PC-9 (cell line): Measurements from ENCODE around the gene IGLL5. TPM values are rescaled to one million over a fixed set of nuclear protein-coding genes. Genes with fewer than 3 reads are reported as not detected.

Source experiments
- BruUV-seq: library from RNA; stranded (reverse); fragments of 400-500 nt; replicated peaks from 2 replicates; lab custom pipeline; 2021; lab: Mats Ljungman, UMichigan
- CTCF ChIA-PET: fragments of 300-600 bp; sonication (Branson Sonifier 250); formaldehyde crosslinking; loops from one replicate; lab custom pipeline; 2022; ENCODE audit warnings: antibody characterized with exemption; lab: Charles Lee
- POLR2A ChIA-PET: fragments of 300-600 bp; sonication (Branson Sonifier 250); formaldehyde crosslinking; loops from one replicate; lab custom pipeline; 2022; ENCODE audit warnings: antibody characterized with exemption; ENCODE audit not compliant: unreplicated experiment; lab: Charles Lee
- DNase-seq, 2 experiments: peaks; one replicate each; pipeline versions ENCODE4 v3.0.0 to v3.0.0-alpha.2; 2015 to 2022; ENCODE audit warnings: mixed read lengths in 1 of 2
- H2AFZ ChIP-seq: fragments of 200-600 bp; sonication (generic); 2 replicates; pipeline ENCODE4 v1.8.1; 2017; ENCODE audit warnings: antibody characterized with exemption
- H3F3A ChIP-seq: fragments of 200-600 bp; sonication (generic); 2 replicates; pipeline ENCODE4 v1.8.1; 2017; ENCODE audit warnings: antibody characterized with exemption, mild to moderate bottlenecking, low read depth; ENCODE audit not compliant: insufficient read depth
- H3K27ac ChIP-seq: fragments of 200-600 bp; sonication (generic); 2 replicates; pipeline ENCODE4 v1.6.1; 2016; ENCODE audit warnings: mixed run types
- H3K27me3 ChIP-seq: fragments of 200-600 bp; sonication (generic); 2 replicates; pipeline ENCODE4 v1.6.1; 2016; ENCODE audit warnings: low read depth, mixed run types; ENCODE audit not compliant: insufficient read depth
- H3K36me3 ChIP-seq: fragments of 200-600 bp; sonication (generic); 2 replicates; pipeline ENCODE4 v1.6.1; 2016; ENCODE audit warnings: low read depth, mixed run types
- H3K4me1 ChIP-seq: fragments of 200-600 bp; sonication (generic); replicated peaks from 2 replicates; pipeline ENCODE4 v1.6.1; 2016; ENCODE audit warnings: mixed run types; ENCODE audit not compliant: insufficient read depth
- H3K4me2 ChIP-seq: fragments of 200-600 bp; sonication (generic); 2 replicates; pipeline ENCODE4 v1.6.1; 2017; ENCODE audit warnings: mixed run types
- H3K4me3 ChIP-seq: fragments of 200-600 bp; sonication (generic); 2 replicates; pipeline ENCODE4 v1.6.1; 2016; ENCODE audit warnings: mixed run types
- H3K79me2 ChIP-seq: fragments of 200-600 bp; sonication (generic); 2 replicates; pipeline ENCODE4 v1.6.1; 2017; ENCODE audit warnings: low read depth, mixed run types
- H3K9me2 ChIP-seq: fragments of 200-600 bp; sonication (generic); 2 replicates; pipeline ENCODE4 v1.8.1; 2017; ENCODE audit warnings: mild to moderate bottlenecking; ENCODE audit not compliant: insufficient read depth
- H3K9me3 ChIP-seq: fragments of 200-600 bp; sonication (generic); 2 replicates; pipeline ENCODE4 v1.8.1; 2016; ENCODE audit warnings: low read depth; ENCODE audit not compliant: insufficient read depth
- H4K20me1 ChIP-seq: fragments of 200-600 bp; sonication (generic); 2 replicates; pipeline ENCODE4 v1.8.1; 2017; ENCODE audit not compliant: insufficient read depth
- CTCF ChIP-seq: fragments of 200-600 bp; sonication (generic); conservative IDR thresholded peaks from 2 replicates; pipeline ENCODE4 v1.6.1; 2017; ENCODE audit warnings: mixed run types, antibody characterized with exemption, mild to moderate bottlenecking, moderate library complexity
- EZH2 ChIP-seq: fragments of 200-600 bp; sonication (generic); IDR thresholded peaks from 2 replicates; pipeline ENCODE4 v1.8.0; 2017; ENCODE audit warnings: antibody characterized with exemption, low read depth
- intact Hi-C: fragments of 100-400 bp; cut with micrococcal nuclease; formaldehyde crosslinking; loops from one replicate; pipeline ENCODE4 v1.10.0; 2022; ENCODE audit not compliant: unreplicated experiment
- total RNA-seq: library from RNA; stranded (reverse); gene quantifications from 2 replicates; pipeline ENCODE4 v1.2.3, GENCODE V29; 2021

Gene IGLL5
- total RNA-seq, 1 experiment from 2014 or later = not detected

DNA sequence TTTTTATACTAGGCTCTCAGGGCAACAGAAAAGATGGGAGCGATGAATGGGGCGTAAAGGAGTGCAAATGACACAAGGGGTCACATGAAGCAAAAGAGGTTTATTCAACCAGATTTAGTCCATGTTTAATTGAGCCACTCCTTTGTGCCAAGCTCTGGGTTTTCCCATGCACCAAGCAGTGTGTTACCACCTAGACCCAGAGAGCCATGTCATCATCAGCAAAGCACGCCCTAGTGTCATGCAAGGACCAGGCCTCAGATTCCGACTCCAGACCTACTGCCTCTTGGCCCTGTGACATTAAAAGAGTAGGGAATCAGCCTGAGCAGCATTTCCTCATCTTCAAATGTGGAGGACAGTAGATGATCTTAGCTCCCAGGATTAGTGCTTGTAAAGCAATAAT is 1.1 kb upstream of the IGLL5 start:
- Histone ChIP-seq H3K4me1 (no peaks in the 10 kb centered on the region), H3K27ac (no peak overlapping the region), H2AFZ (no peak overlapping the region), H4K20me1 (no peaks in the 10 kb centered on the region), H3K27me3 (peaks cover 61% of the 10 kb centered on the region), H3K4me3 (no peak overlapping the region), H3F3A (no peaks in the 10 kb centered on the region), H3K4me2 (no peak overlapping the region), H3K9me3 (no peaks in the 10 kb centered on the region), H3K36me3 (no peaks in the 10 kb centered on the region), H3K9me2 (no peaks in the 10 kb centered on the region), H3K79me2 (no peaks in the 10 kb centered on the region)
- no peak for DNase-seq
- no TSS peak for BruUV-seq
- intact Hi-C loops = no loop called here
- POLR2A ChIA-PET = no interaction called here
- no peak for TF ChIP-seq CTCF
- no peak for TF ChIP-seq EZH2
- CTCF ChIA-PET = no interaction called here

DNA sequence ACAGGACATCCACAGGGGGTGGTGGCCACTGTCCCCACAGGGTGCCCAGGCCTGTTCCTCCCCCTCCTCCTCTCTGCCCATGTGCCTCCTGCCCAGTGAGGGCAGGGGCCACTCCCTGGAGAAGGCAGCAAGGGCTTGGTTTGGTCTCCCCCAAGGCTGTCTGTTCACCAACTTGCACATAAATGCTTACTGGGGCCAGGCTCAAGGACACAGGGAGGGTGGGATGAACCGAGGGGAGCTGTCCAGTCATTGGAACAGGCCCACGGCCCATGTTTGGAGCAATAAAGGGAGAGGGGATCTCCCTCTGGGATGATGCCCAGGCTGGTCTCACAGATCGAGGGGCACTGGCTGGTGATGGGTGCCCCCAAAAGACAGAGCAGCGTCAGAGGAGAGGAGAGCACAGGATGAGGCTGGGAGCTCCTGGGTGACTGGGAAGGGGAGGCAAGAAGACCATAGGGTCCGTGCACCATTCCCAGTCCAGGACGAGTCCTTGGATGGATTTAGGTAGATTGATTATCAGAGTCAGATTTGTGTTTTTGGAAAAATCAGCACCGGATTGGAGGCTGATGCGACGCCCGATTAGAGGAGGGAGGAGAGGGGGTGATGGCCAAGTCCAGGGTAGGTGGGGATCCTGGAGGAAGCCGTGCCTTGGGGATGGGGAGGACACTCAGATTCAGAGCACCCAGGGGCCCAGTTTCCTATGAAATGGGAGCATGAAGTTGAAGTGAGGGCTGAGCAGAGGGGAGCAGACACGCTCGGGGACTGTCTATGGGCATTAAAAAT is 1.1 kb downstream of the IGLL5 start:
- Histone ChIP-seq H3K36me3 (no peaks in the 10 kb centered on the region), H3K4me2 (no peak overlapping the region), H3K4me1 (no peaks in the 10 kb centered on the region), H3K9me3 (no peaks in the 10 kb centered on the region), H3K27ac (no peak overlapping the region), H3K27me3 (peaks cover 80% of the 10 kb centered on the region), H3F3A (no peaks in the 10 kb centered on the region), H2AFZ (no peak overlapping the region), H4K20me1 (no peaks in the 10 kb centered on the region), H3K4me3 (no peak overlapping the region), H3K79me2 (no peaks in the 10 kb centered on the region), H3K9me2 (no peaks in the 10 kb centered on the region)
- no TSS peak for BruUV-seq
- TF ChIP-seq EZH2 = no peak
- no peak for TF ChIP-seq CTCF
- ChIA-PET POLR2A (no interaction called here), CTCF (no interaction called here)
- intact Hi-C loops = no loop called here
- no peak for DNase-seq

GRCh38 chr22:22890085-22890484 is 2.5 kb downstream of the IGLL5 start:
- H3K9me3 ChIP-seq = no peaks in the 10 kb centered on the region
- H3K27me3 ChIP-seq = peaks cover 89% of the 10 kb centered on the region
- no peaks in the 10 kb centered on the region for H3K9me2 ChIP-seq
- BruUV-seq = no TSS peak
- no peaks in the 10 kb centered on the region for H3F3A ChIP-seq
- no peaks in the 10 kb centered on the region for H3K36me3 ChIP-seq
- H3K4me2 ChIP-seq = no peak overlapping the region
- intact Hi-C loops = no loop called here
- H4K20me1 ChIP-seq = no peaks in the 10 kb centered on the region
- no peak overlapping the region for H2AFZ ChIP-seq
- H3K27ac ChIP-seq = no peak overlapping the region
- H3K4me3 ChIP-seq = no peak overlapping the region
- ChIA-PET CTCF (no interaction called here), POLR2A (no interaction called here)
- no peaks in the 10 kb centered on the region for H3K4me1 ChIP-seq
- no peak for TF ChIP-seq EZH2
- TF ChIP-seq CTCF = no peak
- DNase-seq = no peak
- no peaks in the 10 kb centered on the region for H3K79me2 ChIP-seq
